Limb (tissue), 2 donors: ENCODE data around the gene OFD1.
"Not testable (repeated sequence)": the region's sequence is repeated elsewhere in the genome, so short reads cannot be mapped to it uniquely, and the experiment has no call there.

ENCODE experiments used
- DNase-seq, 2 donors: peaks; one replicate each; pipeline ENCODE4 v3.0.0-alpha.2; 2016; ENCODE audit errors: extremely low spot score in 2 of 2

The OFD1 gene

DNA sequence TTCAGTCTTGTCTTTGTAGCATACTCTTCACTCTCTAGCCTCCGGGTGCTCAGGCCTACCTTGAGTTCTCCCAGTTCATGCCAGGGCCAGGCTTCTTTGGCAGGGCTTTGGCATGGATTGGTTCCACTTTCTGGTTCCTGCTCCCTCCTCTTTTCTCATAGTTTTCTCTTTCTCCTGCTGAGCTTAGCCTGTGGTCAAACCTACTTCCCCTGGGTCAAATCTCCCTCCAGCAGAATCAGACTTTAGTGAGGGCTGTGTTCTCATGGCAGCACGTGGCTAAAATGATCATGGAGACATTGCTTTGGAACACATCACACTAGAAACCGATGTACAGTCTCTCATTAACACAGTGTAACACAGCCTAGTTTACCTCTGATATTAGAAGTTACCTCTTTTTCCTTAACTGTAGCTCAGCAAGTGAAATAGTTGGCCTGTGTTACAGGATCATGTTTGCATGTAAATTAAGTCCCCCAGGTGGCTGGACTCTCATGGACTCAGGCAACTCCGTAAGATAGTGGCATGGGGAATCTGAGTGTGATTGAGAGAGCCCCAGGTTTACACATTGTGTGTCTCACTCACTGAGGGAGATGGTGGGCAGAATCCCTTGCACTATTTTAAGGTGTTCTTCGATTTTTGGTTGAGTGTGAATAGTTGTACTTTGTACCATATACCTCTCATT, 32.3 kb upstream of the OFD1 start:
- DNase-seq = no peak

- no peak for DNase-seq
Measured at GRCh38 chrX:13703135-13703534, 31.4 kb upstream of the OFD1 start.

- no peak for DNase-seq
Measured at GRCh38 chrX:13703589-13703988, 31.0 kb upstream of the OFD1 start.

DNA sequence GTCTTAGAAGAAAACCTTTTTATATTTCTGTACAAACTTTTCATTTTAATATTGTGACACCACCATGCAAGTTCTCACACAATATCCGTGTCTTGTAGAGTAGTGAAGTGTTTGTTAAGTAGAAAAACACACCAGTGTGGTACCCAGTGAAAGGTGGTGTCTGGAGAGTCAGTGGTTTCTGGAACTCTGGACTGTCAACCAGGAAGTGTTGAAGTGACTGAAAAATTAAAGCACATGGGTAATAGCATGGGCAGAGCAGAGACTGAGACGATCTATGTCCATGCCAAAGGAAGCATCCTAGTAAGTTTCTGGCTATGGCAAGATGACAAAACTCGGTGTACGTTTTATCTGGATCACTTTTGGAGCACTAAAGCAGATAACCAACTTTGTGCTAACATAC, 23.4 kb upstream of the OFD1 start:
- no peak for DNase-seq

GRCh38 chrX:13716455-13716854, 18.1 kb upstream of the OFD1 start:
- DNase-seq = no peak

DNA sequence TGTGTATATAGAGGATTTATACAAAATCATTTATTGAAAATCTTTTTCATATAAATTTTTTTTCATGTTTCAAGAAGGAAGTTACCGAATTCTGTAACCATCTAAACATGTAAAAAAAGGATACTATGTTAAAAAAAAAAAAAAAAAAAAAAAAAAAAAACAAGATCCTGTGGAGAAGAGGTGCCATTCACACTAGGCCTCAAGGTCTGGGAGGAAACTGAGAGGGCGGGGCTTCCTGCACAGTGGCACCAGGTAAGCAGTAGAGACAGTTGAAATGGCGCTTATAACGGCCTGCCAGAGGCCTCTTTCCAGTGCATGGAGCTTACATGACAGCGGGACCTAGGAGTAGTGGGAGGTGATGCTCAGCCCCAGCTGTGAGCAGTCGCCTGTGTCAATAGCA, 17.6 kb upstream of the OFD1 start:
- DNase-seq = no peak

GRCh38 chrX:13717700-13718472, 16.7 kb upstream of the OFD1 start:
- DNase-seq = peak; percentile 30 to 43

DNA sequence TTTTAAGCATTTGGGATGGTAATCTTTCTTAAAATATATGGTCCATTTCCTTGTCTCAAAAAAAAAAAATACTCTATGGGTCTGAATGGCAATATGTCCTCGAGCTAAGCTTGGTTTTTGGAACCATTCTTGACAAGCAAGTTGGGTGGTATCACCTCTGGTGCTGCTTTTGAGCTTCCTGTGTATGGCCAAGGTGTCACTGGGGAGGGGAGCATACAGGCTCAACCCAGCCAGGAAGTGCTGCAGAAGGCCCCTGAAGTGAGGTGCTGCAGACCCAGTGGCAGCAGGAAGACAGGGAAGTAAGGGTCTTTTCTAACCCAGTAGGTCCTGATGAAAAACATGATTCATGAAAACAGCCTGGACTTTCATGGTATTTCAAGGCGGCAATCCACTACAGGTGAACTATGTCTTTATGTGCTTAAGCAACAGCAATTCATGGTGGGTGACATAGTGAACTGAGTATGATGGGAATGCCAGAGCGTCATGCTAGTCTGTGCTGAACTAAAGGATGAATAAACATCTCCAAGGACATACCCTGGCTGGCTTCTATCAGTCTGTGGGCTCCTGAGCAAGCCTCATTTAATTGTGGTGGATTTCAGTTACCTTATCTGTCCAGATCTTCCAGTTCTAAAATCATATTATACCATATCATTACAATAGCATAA, 15.2 kb upstream of the OFD1 start:
- no peak for DNase-seq

DNA sequence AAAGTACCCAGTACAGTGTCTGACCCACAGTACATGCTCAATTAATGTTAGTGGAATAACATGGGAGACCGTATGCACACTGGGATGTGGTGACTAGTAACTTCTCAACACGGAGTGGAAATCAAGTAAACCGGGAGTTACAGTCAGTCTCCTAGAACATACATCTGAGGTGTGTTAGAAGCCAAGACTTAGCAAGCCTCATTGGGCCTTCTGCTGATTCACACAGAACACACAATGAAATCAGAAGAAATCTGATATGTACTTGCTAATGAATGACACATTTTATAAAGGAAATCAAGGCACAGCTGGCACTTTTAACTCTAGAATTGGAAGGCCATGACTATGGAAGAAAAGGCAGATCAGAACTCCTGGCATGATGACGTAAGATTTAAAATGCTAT, 13.2 kb upstream of the OFD1 start:
- no peak for DNase-seq

DNA sequence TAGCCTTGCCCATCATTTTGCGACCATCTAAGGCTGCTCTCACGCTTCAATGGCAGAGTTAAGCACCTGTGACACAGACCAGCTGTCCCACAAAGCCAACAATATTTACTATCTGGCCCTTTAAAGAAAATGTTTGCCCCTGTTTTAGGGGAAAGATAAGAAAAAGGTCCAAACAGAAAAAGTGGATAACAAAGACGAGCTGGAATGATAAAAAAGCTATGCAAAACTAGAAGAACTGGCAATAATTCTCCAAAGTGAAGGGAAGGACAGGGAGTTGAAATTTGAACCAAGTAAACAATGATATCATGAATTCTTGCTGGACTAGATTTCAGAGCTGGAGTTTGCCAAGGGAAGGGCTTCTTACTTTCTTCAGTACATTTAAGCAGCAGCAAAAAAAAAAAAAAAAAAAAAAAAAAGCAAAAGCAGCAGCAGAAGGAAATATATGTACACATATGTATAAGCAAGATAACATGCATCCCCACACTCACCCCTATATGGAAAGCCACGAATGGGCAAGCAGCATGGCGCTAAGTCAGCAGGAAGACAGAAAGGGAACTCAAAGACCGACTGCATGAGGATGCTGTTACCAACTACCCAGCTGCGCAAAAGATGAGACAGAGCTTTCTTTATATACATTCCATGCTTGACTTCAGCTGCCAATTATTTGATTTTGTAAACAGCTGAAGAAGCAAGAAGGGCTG, 12.6 kb upstream of the OFD1 start:
- peak in 1 of 2 donors; percentile 47 for DNase-seq

GRCh38 chrX:13724878-13725277, 9.7 kb upstream of the OFD1 start:
- not testable (repeated sequence) for DNase-seq

GRCh38 chrX:13726583-13726982, 8.0 kb upstream of the OFD1 start:
- DNase-seq = not testable (repeated sequence)

DNA sequence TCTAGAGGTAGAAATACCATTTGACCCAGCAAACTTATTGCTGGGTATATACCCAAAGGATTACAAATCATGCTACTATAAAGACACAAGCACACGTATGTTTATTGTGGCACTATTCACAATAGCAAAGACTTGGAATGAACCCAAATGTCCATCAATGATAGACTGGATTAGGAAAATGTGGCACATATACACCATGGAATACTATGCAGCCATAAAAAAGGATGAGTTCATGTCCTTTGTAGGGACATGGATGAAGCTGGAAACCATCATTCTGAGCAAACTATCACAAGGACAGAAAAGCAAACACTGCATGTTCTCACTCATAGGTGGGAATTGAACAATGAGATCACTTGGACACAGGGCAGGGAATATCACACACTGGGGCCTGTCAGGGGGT, 4.0 kb upstream of the OFD1 start:
- DNase-seq = not testable (repeated sequence)

DNA sequence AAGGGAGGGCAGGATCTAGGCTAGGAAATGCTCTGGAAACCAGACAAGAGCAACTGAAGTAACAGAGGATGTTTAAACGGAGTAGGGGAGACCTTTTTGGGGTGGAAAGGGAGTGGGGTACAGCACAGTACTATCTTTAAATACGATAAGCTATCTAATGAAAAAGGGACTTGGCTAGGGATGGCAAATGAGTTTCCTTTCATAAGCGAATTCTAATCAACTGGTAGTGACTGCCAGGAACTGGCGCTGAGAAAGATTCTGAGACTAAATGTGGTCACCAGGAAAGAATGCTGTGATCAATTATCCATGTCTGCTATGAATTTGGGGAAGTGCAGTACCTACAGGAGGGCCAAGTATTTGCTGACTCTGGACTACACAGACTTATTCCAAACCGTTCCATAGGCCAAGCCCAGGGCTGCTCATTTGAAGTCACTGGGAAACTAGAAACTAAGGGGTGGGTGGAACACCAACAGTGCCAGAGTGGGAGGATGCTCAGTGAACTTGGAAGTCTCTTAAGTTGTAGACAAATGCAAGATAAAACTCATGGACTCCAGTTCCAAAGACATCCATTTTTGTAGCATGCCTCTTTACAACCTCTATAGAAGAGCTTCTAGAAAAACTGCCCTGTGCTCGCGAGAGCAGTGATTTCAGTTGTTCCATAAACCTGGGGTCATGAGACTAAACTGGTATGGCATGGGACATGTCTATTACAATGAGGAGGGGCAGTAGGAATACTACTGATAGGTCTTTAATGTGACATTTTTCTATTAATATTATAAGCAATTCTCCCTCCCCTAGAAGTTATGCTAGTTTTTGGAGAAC, 2.1 kb upstream of the OFD1 start:
- DNase-seq = no peak

GRCh38 chrX:13733506-13733905, 1.0 kb upstream of the OFD1 start:
- DNase-seq = no peak

DNA sequence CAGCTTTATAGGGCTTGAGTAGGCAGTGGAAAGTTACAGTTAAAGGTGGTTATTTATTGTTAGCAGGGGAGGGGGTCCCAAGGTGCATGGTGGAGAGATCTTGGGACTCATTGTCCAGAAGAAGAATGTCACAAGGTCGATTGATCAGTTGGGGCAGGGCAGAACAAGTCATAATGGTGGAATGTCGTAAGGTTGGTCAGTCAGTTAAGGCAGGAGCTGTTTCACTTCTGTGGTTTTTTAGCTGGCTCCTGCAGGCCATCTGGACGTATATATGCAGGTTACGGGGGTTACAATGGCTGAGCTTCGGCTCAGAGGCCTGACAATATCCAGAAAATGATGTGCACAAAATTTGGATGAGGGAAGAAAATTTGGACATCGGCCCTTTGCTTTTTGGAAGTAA, 7.1 kb downstream of the OFD1 start:
- no peak for DNase-seq

DNA sequence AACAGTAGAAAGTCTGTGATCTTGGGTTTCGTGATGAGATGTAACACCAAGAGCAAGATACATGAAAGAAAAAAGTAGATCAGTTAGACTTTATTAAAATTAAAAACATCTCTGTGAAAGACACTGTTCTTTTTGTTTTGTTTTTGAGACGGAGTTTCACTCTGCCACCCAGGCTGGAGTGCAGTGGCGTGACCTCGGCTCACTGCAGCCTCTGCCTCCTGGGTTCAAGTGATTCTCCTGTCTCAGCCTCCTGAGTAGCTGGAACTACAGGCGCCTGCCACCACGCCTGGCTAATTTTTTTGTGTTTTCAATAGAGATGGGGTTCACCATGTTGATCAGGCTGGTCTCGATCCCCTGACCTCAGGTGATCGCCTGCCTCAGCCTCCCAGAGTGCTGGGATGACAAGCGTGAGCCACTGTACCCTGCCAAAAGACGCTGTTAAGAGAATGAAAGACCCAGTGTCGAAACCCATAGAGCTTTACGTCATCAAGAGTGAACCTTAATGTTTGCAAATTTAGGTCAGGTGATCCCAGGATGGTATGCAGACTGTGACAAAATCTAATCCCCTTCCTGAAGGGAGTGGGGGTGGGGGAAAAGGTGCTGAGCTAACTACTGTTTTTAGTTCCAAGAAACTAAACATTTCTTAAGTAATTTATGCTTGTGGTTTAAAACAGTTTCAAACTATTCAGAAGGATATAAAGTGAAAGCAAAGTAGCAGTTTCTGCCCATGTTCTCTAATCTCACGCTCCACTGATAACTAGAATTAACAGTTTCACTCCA, 8.0 kb downstream of the OFD1 start:
- DNase-seq = no peak

- no peak for DNase-seq
Measured at GRCh38 chrX:13747836-13748235, 13.3 kb downstream of the OFD1 start.

GRCh38 chrX:13748486-13748885, 13.9 kb downstream of the OFD1 start:
- no peak for DNase-seq

DNA sequence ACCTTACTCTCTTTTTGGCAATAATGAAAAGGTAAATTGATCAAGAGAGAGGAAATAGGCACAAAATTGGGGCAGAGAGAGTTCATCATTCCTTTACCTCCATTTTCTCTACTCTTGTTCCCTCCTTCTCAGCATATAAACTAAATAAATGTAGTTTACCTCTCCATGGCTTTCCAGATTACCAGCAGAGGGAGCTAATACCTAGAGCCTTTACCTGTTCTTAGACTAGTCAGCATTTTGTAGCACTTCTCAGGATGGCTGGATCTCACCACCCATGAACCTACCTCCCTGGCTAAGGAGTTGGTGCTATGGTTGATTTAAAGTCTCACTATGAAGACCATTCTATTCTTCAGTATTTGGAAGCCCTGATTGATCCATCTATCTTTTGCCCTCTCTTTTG, 15.7 kb downstream of the OFD1 start:
- no peak for DNase-seq
